HG03108 (cell line): Measurements from ENCODE around the gene SLC35D2.

Experiments
- ATAC-seq: cut with Tn5 transposase; IDR thresholded peaks from one replicate; pipeline ENCODE4 v1.9.1; 2021; ENCODE audit warnings: moderate library complexity; ENCODE audit not compliant: unreplicated experiment

Gene SLC35D2

DNA sequence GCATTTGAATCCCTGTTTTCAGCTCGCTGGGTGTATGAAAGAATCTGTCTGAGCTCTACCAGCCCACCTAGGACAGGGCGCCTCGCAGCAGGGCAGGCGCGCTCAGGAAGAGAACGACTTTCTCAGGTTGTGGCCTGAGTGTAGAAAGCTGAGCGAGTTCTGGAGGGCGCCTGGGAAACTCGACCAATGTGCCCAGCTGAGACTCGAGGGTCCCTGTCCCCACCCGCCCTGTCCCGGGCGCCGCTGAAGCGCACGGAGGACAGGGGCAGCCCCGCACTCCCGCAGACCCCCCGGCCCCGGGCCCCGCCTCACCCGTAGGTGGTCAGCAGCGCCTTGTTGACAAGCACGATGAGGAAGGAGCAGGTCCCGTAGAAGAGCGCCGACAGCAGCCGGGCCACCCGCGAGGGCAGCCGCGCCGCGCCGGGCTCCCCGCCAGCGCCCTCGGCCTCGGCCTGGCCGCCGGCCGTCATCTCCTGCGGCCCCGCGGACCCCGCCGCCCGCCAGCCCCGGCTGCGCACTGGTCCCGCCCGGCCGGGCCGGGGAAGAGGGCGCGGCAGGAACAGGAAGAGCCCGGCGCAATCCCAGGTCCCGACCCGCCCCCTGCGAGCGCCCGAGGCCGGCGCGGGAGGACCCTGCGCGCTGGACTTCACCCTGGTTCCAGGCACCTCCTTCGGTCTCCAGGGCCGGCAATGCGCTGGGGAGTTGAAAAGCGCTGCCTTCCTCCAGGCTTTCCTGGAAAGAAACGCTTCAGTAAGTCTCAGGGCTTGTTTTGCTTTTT is at the start of gene SLC35D2:
Gene SLC35D2, minus strand, starts transcription at position 547 of the 778 bp plus-strand sequence. Its CDS starts 77 bp downstream, at position 470.
- ATAC-seq, result no peak

DNA sequence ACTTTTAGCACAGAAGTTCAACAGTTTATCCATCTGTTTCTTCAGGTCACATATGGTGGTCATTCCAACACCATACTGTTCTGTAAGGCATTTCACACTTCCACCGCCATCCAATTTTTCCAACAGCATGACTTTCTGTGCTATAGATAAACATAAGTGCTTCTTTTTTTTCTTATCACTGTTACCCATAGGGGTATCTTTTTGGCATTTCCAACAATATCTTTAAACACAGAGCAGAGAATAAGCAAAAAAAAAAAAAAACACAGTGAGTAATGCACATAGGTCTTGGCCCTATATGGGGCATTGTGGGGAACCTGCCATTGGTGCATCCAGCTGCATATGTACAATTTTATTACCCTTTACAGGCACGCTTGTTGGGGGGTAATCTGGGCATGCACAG is 46.9 kb upstream of the SLC35D2 start:
- ATAC-seq, result no peak

DNA sequence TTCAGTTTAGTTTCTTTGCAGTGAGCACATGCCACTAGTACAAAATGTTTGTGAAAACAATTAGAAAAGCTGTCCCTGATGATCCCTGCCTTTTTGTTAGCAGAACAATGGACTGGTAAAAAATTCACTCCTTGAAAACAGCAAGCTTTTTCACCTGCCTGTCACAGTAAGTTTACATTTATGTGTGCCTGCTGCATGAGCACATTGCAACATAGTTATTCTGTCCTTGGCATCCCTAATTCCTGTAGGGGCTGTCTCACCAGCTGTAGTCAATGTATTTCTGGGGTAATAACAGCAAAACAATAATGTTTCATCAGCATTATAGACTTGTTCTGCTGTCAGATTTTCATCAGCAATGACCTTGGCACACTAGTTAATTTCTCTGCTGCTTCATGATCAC is 46.2 kb upstream of the SLC35D2 start:
- no peak for ATAC-seq

DNA sequence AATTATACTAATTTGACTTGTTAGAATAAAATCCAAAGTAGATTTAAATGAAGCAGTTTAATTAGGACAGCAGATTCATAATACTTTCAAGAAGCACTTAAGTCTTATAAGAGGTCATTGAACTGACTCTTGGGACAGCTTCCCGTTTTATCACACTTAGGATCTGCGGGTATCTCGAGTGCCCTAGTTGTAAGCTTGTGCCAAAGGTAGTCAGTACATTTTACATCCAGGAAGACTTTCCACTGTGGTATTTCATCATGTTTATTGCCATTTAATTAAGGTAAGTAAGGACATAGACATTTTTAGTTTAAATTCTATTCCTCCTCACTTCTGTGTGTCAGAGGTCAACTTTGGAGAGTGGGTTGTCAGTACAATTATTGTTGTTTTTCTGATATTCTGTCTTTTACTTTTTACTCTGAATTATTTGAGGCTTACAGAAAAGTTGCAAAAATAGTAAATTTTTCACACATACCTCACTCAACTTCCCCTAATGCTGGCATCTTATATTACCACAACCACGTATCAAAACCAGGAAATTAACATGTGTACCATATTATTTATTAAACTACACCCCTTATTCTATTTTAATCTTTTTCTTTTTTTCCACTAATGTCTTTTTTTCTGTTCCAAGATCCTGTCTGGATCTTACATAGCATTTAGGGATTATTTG is 42.1 kb upstream of the SLC35D2 start:
- ATAC-seq, result no peak

DNA sequence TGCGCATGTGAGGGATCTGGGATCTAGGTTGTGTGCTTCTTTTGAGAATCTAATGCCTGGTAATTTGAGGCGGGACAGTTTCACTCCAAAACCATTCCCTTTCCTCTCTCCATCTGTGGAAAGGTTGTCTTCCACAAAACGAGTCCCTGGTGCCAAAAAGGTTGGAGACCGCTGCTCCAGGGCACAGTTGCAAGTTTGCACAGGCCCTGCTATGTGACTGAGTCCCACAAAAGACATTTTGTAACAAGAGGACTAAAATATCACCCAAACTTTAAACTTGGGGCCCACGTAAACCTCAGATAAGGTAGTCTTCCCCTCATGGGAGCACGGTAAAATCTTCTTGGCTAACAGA is 40.5 kb upstream of the SLC35D2 start:
- ATAC-seq, result no peak

DNA sequence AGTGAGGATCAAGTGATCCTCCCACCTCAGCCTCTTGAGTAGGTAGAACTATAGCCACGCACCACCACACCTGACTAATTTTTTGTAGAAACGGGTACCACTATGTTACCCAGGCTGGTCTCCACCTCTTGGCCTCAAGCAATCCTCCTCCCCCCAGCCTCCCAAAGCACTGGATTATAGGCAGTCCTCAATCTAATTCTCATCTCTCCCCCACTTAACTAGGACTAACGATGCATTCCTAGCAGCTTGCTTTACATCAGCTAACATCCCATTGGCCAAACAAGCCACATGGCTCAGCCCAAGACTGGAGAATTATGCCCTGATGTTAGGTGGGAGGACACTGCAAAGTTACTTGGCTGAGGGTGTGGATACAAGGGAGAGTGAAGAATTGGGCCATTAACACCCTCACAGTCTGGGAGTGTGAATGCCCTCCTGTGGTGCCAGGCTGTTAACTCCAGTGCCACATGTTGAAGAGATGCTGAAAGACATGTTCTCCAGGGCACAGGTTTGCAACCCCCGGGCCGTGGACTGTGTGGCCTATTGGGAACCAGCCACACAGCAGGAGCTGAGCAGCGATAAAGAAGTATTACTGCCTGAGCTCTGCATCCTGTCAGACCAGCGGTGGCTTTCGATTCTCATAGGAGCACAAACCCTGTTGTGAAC is 39.9 kb upstream of the SLC35D2 start:
- ATAC-seq, result no peak

DNA sequence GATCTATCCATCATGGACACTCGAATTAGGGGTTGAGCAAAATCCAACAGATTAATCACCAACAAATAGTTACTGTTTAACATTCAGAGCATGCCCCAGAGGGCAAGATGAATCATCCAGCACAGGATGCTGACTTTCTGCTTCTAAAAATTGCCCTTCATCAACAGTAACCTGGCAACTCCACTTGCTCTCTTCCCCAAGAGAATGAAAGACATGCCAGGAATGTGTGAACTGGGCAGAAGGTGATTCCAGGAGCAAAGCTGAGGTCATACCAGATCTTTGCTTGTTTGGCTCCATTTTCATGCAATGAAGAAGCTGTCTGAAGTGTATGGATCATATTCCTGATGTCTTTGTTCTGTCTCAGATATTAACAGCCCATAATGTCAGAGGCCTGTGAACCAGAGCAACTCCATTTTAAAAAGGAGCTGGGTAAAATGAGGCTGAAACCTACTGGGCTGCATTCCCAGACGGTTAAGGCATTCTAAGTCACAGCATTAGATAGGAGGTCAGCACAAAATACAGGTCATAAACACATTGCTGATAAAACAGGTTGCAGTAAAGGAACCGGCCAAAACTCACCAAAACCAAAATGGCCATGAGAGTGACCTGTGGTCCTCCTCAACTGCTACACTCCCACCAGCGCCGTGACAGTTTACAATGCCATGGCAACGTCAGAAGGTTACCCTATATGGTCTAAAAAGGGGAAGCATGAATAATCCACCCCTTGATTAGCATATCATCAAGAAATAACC is 37.1 kb upstream of the SLC35D2 start:
- ATAC-seq, result no peak

DNA sequence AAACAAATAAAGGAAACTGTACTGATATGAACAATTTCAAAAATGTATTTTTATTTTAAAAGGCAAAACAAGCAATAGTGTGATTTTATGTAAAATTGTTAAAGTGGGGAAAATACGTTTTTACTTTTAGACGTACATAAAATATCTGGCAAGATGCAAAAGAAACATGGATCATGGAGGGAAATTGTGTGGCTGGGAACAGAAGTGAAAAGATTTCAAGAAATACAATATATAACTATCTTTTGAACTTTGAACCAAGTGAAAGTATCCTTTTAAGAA is 36.1 kb upstream of the SLC35D2 start:
- no peak for ATAC-seq

DNA sequence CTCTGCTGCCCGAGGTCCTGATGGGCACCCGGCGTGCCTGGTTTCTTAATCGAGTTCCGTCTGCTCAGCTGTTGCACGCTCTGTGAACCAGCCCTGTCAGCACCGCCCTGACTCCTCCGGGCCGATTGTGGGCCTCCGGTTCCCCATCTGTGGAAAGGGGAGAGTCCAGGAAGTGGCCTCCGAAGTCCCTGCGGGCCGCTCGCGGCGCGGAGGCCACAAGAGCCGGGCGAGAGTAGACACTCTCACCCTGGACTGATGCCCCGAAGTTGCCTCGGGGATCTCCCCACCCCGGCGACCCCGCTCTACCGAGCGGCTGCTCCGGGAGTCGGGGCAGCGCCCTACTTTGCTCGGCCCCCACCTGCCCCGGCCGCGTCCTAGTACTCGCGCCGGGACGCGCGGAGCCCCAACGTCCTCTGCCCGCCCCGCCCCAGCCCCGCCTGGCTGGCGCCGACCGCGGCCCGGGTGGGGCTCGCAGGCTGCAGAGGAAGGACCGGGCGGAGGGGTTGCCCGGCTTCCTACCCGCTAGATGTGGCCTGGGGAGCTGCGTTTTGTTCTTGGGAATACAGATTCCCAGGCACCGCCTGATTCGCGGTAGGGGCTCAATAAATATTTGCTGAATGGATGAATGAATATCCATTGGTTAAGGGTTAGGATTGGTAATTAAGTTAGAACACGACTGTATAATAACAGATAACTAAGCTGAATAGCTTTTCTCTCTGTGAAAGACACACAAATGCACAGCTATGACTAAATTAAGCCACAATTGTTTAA is 35.6 kb upstream of the SLC35D2 start:
- peak; percentile 29 for ATAC-seq

DNA sequence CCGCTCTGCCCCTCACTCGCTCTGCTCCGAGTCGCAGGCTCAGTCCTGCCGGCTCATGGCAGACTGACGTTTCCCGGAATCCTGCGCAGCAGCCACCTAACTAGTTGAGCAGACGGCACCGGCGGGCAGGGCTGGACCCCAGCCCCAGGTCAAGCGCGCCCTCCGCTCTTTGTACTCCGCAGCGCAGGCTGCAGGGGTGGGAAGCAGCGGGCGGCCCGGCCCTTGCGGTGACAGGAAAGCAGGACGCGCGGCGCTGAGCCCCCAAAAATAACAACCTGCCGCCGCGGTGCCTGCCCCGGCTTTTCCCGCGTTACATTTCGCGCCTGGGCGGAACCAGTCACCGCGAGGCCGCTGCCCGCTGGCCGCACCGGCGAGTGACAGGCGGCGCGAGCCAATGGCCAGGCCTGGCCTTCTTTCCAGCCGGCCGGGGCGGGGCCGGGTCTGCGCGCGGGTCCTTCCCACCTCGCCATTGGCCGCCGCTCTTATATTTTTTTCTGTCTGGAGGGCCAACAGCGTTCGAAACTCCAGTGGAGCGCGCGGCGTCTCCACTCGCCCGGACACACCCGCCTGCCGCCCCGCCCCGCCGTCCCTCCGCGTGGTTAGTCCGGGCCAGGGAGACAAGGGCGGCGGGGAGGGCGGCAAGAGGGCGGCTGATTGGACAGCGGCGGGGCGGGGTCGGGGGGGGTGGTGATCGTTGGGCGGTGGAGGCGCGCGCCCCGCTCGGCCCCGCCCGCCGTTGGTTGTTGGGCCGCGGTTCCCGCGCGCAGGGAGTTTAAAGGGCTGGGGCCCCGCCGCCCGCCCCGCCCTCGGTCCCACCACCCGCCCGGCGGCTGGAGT is 34.8 kb upstream of the SLC35D2 start, which contains the start of gene ZNF367:
Gene ZNF367, minus strand, starts transcription at position 288 of the 837 bp plus-strand sequence. CDS start 338 bp downstream, outside the sequence.
- ATAC-seq, result peak; percentile 50

DNA sequence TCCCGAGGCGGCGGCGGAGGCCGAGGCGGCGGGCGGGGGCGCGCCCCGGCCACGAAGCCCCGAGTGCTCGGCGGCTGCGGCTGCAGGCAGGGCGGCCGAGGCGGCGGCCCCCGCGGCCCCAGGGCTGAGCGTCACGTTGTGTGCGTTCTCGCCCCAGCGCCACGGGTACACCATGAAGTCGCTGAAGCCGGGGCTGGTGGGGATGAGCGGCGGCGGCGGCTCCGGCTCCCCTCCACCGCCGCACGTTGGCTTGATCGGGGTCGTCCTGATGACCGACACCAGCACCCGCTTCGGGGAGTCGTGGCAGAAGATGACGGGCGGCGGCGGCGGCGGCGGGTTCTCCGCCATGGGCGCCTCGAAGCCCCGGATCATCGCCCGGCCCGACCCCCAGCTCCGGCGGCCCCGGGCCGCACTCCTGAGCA is 34.2 kb upstream of the SLC35D2 start:
- ATAC-seq, result no peak

DNA sequence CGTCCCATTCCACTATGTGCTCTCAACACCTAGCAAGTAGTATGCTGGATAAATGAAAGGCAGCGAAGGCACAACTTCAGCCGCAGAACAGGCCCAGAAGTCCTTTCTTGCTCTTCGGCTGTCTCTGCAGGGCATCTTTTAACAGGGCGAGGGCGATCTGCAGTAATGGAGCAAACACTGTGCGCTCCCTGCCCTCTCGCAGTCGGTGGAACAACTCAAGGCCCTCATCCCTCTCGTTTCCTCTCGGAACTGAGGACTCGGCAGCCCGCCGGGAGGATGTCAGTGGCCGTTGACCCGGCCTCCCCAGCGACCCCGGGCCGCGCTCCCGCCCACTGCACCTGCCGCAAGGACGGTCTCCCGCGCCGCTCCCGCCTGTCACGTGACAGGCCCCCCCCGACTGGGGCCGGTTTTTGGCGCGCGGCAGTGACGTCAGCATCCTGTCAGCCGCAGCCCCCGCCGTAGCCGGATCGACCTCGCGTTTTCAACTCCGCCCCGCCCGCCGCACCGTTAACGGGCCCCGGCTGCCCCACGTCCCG is 33.6 kb upstream of the SLC35D2 start:
- ATAC-seq, result no peak

DNA sequence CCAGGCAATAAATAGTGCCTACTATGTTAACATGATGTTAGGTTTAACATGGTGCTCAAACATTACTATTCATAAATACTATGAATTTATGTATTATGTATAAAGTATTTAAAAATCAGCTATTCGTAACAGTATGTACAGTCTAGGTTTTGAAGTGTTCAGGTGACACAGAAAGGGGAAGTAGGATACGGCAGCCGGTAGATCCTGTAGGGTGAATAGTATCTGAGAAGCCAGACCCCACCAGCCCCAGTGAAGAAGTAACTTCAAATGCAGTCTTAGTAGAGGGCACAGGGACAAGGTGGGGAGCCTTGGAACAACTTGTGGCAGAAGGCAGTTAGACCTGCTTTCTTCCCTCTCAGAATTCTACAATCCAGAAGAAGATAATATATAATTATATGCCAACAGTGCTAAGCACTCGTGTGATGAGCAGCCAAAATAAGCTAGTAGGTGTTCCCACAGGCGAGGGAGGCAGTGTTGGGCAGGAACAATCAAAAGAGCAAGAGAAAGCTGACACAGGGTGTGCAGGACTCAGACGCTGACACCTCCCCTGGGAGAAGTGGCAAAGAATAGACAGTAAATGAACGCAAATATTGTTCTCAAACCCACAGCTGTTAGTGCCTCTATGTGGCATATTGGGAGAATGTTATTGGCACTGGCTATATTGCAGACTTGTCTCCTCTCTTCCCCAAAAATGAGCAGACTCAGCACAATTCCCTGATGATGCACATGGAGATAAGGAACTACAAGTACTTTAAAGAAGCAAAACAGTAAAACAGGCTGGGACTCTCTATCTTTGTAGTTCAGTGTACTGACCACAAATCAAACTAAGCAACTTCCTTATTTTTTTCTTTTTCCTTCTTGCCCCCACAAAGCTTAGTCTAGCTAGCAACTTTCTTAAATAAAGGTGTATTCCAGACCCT is 30.1 kb upstream of the SLC35D2 start:
- no peak for ATAC-seq

DNA sequence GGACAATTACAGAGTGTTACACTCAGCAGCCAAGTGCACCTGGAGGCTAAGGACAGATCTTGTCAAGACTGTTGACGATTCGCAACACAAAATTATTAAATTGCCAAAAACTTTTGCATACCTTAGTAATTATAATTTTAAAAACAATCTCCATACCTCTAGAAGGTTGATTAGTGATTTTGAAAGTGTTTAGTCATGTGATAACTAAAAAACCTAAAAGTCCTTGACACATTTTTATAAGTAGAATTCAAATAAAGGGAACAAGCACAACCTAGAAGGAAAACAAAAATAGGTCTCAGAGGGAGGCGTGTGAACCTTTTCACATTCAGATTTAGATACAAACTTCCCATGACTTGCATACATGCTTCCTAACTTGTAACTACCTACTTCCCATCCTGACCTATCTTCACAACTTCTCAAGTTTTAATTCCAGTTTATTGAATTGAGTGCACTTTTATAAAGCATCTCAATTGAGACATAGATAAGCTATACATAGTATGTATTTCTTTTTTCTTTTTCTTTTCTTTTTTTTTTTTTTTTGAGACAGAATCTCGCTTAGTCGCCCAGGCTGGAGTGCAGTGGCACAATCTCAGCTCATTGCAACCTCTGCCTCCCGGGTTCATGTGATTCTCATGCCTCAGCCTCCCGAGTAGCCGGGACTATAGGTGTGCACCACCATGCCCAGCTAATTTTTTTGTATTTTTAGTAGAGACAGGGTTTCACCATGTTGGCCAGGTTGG is 28.8 kb upstream of the SLC35D2 start:
- ATAC-seq, result no peak

DNA sequence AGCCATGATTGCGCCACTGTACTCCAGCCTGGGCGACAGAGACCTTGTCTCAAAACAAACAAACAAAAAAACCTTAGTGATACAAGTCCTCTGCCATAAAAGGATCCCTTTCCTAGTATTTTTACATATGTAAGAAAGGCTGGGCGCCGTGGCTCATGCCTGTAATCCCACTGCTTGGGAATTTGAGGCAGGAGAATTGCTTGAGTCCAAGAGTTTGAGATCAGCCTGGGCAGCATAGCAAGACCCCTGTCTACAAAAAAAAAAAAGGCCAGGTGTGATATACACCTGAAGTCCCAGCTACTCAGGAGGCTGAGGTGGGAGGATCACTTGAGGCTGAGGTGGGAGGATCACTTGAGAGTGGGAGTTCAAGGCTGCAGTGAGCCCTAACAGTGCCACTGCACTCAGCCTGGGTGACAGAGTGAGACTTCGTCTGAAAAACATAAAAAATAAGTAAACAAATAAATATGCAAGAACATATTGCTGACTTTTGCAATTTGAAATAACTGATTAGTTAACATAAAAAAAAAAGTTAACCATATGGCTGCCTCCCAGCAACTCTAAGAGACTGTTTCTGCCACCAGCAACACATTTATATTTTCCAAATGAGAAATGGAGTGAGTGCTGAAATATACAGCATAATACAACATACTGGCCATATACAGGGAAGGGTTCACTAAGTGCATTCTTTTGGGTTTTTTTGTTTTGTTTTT is 27.8 kb upstream of the SLC35D2 start:
- ATAC-seq, result no peak

DNA sequence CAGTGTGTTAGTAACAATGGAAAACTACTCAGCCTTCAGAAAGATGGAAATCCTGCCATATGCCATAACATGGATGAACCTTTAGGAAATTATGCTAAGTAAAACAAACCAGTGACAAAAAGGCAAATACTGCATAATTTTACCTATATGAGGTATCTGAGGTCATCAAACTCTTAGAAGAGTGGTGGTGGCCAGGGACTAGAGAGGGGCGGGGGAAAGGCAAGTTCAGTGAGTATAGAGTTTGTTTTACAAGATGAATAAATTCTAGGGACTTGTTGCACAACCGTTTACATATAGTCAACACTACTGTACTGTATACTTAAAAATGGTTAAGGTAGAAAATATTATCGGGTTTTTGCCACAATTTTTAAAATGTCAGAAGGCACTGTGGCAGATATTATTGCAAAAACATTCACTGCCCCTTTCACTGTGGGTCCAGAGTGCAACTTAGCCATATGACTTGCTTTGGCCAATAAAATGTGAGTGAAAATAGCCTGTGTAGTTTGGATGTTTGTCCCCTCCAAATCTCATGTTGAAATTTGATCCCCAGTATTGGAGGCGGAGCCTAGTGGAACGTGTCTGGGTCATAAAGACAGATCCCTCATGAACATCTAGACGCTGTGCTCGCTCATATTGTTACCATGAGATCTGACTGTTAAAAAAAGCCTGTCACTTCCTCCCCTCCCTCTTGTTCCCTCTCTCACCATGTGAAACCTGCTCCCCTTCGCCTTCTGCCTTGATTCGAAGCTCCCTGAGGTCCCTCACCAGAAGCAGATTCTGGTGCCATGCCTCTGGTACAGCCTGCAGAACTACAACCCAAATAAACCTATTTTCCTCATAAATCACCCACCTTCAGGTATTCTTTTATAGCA is 25.1 kb upstream of the SLC35D2 start:
- no peak for ATAC-seq
